GM12892 (cell line): Measurements from ENCODE around the gene LEMD2.

Experiments used
- POLR2A ChIP-seq: IDR thresholded peaks from 2 replicates; pipeline ENCODE4 v1.6.1; 2011; ENCODE audit warnings: low read depth, low read length, control low read depth
- POLR2AphosphoS5 ChIP-seq: IDR thresholded peaks from 2 replicates; pipeline ENCODE4 v1.6.1; 2011; ENCODE audit warnings: low read depth, low read length, control low read depth

DNA sequence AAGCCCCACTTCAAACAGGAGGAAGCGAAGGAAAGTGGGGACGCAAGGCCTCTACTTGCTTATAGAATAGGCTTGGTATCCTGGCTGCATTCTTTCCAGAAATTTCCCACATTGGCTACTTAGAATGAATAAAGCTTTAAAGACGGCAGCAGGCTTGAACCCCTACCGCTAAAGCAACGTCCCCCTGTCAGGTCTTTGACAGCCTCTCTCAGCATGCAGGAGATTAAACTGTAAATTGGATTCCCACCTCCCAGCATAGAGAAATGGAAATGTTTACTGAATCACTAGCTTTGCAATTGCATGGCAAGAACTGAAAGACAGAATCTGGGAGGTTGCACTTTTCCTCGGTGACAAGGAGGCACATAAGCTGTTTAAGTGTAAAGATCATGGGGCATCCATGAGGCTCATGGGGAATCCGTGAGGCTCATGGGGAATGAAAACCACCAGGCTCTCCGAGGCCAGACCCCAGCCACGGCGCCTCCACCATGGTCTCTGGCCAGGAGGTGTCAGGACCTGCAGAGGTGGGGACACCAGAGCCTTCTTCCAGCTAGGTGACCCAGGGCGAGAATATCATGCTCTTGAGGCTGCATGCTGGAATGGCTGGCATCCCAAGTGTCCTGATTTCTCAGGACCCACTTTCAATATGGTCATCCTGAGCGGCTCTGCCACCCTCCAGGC, 10.3 kb downstream of the LEMD2 start:
- TF ChIP-seq POLR2A (no peak), POLR2AphosphoS5 (no peak)
